H9 (cell line): ENCODE results near the gene SLC16A3. TPM values are rescaled to one million over a fixed set of nuclear protein-coding genes. Genes with fewer than 3 reads are reported as not detected.

Experiments
- DNase-seq: peaks from one replicate; pipeline ENCODE4 v3.0.0-alpha.2; 2017
- H2AFZ ChIP-seq: one replicate; pipeline ENCODE4 v1.6.1; 2013; ENCODE audit warnings: mild to moderate bottlenecking, low read length, control low read depth, moderate library complexity
- H2AK5ac ChIP-seq: 2 replicates; pipeline ENCODE4 v1.6.1; 2013; ENCODE audit warnings: low read length, control low read depth, mixed read lengths; ENCODE audit not compliant: insufficient read length
- H2BK120ac ChIP-seq: one replicate; pipeline ENCODE4 v1.6.1; 2013; ENCODE audit warnings: low read depth, mild to moderate bottlenecking, low read length, control low read depth, inconsistent platforms; ENCODE audit not compliant: poor library complexity, severe bottlenecking
- H2BK12ac ChIP-seq: 2 replicates; pipeline ENCODE4 v1.6.1; 2013; ENCODE audit warnings: low read length, control low read depth, mixed read lengths, low read depth; ENCODE audit not compliant: insufficient read length
- H2BK15ac ChIP-seq: 2 replicates; pipeline ENCODE4 v1.6.1; 2013; ENCODE audit warnings: low read depth, low read length, control low read depth
- H2BK20ac ChIP-seq: one replicate; pipeline ENCODE4 v1.6.1; 2013; ENCODE audit warnings: low read depth, mild to moderate bottlenecking, low read length, control low read depth, inconsistent platforms; ENCODE audit not compliant: poor library complexity, severe bottlenecking
- H2BK5ac ChIP-seq: 2 replicates; pipeline ENCODE4 v1.6.1; 2013; ENCODE audit warnings: low read length, control low read depth, mixed read lengths; ENCODE audit not compliant: insufficient read length
- H3K14ac ChIP-seq: 2 replicates; pipeline ENCODE4 v1.6.1; 2013; ENCODE audit warnings: low read length, control low read depth; ENCODE audit not compliant: insufficient read depth
- H3K18ac ChIP-seq: 2 replicates; pipeline ENCODE4 v1.6.1; 2013; ENCODE audit warnings: low read depth, mild to moderate bottlenecking, mixed read lengths, low read length, control low read depth; ENCODE audit not compliant: insufficient read length
- H3K23ac ChIP-seq: 2 replicates; pipeline ENCODE4 v1.6.1; 2013; ENCODE audit warnings: low read length, control low read depth, mixed read lengths, low read depth; ENCODE audit not compliant: insufficient read length
- H3K23me2 ChIP-seq: 2 replicates; pipeline ENCODE4 v1.6.1; 2013; ENCODE audit warnings: low read depth, mild to moderate bottlenecking, mixed read lengths, low read length, control low read depth; ENCODE audit not compliant: insufficient read length, poor library complexity, severe bottlenecking
- H3K27ac ChIP-seq: 2 replicates; pipeline ENCODE4 v1.5.1; 2013; ENCODE audit warnings: low read length, control low read depth, mixed read lengths, low read depth; ENCODE audit not compliant: insufficient read length
- H3K27me3 ChIP-seq: 2 replicates; pipeline ENCODE4 v1.6.1; 2013; ENCODE audit warnings: low read length, control low read depth, inconsistent platforms; ENCODE audit not compliant: insufficient read depth
- H3K4ac ChIP-seq: 2 replicates; pipeline ENCODE4 v1.6.1; 2013; ENCODE audit warnings: low read depth, mild to moderate bottlenecking, control low read depth, inconsistent platforms, low read length, moderate library complexity
- H3K4me1 ChIP-seq: 2 replicates; pipeline ENCODE4 v1.6.1; 2013; ENCODE audit warnings: low read length, control low read depth, inconsistent platforms; ENCODE audit not compliant: insufficient read depth
- H3K4me2 ChIP-seq: 2 replicates; pipeline ENCODE4 v1.6.1; 2013; ENCODE audit warnings: low read length, control low read depth, mixed read lengths; ENCODE audit not compliant: insufficient read length, insufficient read depth
- H3K56ac ChIP-seq: 2 replicates; pipeline ENCODE4 v1.6.1; 2013; ENCODE audit warnings: low read depth, mild to moderate bottlenecking, mixed read lengths, low read length, control low read depth; ENCODE audit not compliant: insufficient read length
- H3K79me1 ChIP-seq: 2 replicates; pipeline ENCODE4 v1.6.1; 2013; ENCODE audit warnings: low read depth, mild to moderate bottlenecking, moderate library complexity, low read length, control low read depth, inconsistent platforms; ENCODE audit not compliant: insufficient read depth, poor library complexity, severe bottlenecking
- H3K79me2 ChIP-seq: 2 replicates; pipeline ENCODE4 v1.6.1; 2013; ENCODE audit warnings: low read length, control low read depth, inconsistent platforms; ENCODE audit not compliant: insufficient read depth
- H3K9ac ChIP-seq: 2 replicates; pipeline ENCODE4 v1.6.1; 2013; ENCODE audit warnings: low read length, control low read depth, mixed read lengths; ENCODE audit not compliant: insufficient read length; ENCODE audit errors: extremely low read depth
- H3K9me3 ChIP-seq: one replicate; pipeline ENCODE4 v1.6.1; 2013; ENCODE audit warnings: low read depth, low read length, inconsistent platforms; ENCODE audit not compliant: control insufficient read depth
- H3T11ph ChIP-seq: one replicate; pipeline ENCODE4 v1.6.1; 2013; ENCODE audit warnings: mild to moderate bottlenecking, low read length, control low read depth, inconsistent platforms
- H4K20me1 ChIP-seq: one replicate; pipeline ENCODE4 v1.6.1; 2013; ENCODE audit not compliant: control insufficient read depth, insufficient read length, insufficient read depth
- H4K5ac ChIP-seq: 2 replicates; pipeline ENCODE4 v1.6.1; 2013; ENCODE audit warnings: low read depth, mild to moderate bottlenecking, mixed read lengths, low read length, control low read depth; ENCODE audit not compliant: insufficient read length
- H4K8ac ChIP-seq: replicated peaks from 2 replicates; pipeline ENCODE4 v1.6.1; 2013; ENCODE audit warnings: low read length, control low read depth, mixed read lengths, low read depth; ENCODE audit not compliant: insufficient read length
- H4K91ac ChIP-seq: 2 replicates; pipeline ENCODE4 v1.6.1; 2013; ENCODE audit warnings: low read depth, mild to moderate bottlenecking, moderate library complexity, mixed read lengths, low read length, control low read depth; ENCODE audit not compliant: insufficient read length
- H3K27ac Mint-ChIP-seq, 3 experiments: 2 replicates in 2 of 3; 3 replicates in 1 of 3; pipeline ENCODE4 v1.8.0; 2020 to 2021; ENCODE audit warnings: mixed read lengths in 3 of 3, mild to moderate bottlenecking in 1 of 3, moderate library complexity in 1 of 3
- H3K27me3 Mint-ChIP-seq: 2 replicates; pipeline ENCODE4 v1.8.0; 2021; ENCODE audit warnings: low read depth, mild to moderate bottlenecking, moderate library complexity, mixed read lengths
- H3K36me3 Mint-ChIP-seq, 3 experiments: 2 replicates in 2 of 3; 3 replicates in 1 of 3; pipeline ENCODE4 v1.8.0; 2020 to 2021; ENCODE audit warnings: low read depth in 3 of 3, mixed read lengths in 3 of 3; ENCODE audit not compliant: insufficient read depth in 1 of 3
- H3K4me1 Mint-ChIP-seq, 2 experiments: 2 replicates each; pipeline ENCODE4 v1.8.0; 2020; ENCODE audit warnings: mixed read lengths in 2 of 2
- H3K4me3 Mint-ChIP-seq, 2 experiments: 2 replicates in 1 of 2; 3 replicates in 1 of 2; pipeline ENCODE4 v1.8.0; 2020 to 2021; ENCODE audit warnings: mild to moderate bottlenecking in 2 of 2, mixed read lengths in 2 of 2, moderate library complexity in 1 of 2
- H3K9me3 Mint-ChIP-seq, 2 experiments: 2 replicates in 1 of 2; 3 replicates in 1 of 2; pipeline ENCODE4 v1.8.0; 2020; ENCODE audit warnings: mild to moderate bottlenecking in 2 of 2, mixed read lengths in 2 of 2, moderate library complexity in 1 of 2
- WGBS: extraction: QIAGEN DNeasy Blood & Tissue Kit; methylation state at CpG from one replicate; pipeline ENCODE4 v1.1.7; 2013; ENCODE audit warnings: missing lambda C conversion rate, low lambda C conversion rate, mixed read lengths; ENCODE audit not compliant: insufficient read length; ENCODE audit errors: extremely low coverage; 5-methylcytosine and 5-hydroxymethylcytosine counted together
- total RNA-seq: library from RNA; stranded (reverse); gene quantifications from 2 replicates; pipeline ENCODE4 v1.2.1, GENCODE V29; 2021
- TF ChIP-seq, protein P1 (sequence below): fragments of 200-600 bp; sonication (generic); conservative IDR thresholded peaks from 3 replicates; pipeline ENCODE4 v1.8.0; 2021; ENCODE audit warnings: antibody characterized with exemption, mild to moderate bottlenecking

The SLC16A3 gene
- total RNA-seq, 1 experiment from 2014 or later: 28.4 TPM

DNA sequence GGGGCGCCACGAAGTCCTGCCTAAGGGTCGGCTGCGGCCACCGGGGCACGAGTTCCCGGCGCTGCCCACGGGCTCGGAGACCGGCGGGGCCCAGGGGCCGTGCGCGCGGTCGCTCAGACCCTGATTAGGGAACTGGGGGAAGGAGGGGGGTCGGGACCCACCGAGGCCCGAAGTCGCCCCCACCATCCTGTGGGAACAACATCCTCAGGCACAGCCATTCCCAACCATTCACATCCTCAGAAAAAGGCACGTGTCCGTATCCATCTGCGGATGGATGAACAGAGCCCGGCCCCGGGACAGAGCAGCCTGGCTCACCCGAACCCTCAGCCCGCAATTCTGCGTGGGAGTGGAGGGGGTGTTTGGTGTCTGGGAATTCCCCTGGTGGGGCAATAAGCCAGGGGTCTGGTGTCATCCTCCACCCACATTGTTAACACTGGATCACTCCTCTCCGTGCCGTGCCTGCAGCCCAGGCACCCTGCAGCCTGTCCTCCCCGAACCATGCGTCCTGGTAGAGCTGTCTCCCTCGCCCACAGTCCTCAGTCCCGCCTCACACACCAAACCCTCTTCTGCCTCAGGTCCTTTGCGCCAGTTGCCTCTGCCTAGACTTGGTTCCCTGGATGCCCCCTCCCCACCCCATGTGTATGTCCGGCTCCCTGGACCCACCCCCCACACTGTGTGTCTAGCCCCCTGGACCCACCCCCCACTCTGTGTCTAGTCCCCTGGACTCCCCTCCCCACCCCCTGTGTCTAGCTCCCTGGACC lies 15.4 kb upstream of the SLC16A3 start:
- H3K27ac Mint-ChIP-seq: no peak overlapping the region
- Histone ChIP-seq H3K27me3 (peaks cover 4% of the 10 kb centered on the region), H3K79me1 (no peaks in the 10 kb centered on the region), H2BK120ac (no peak overlapping the region), H3K23me2 (peaks cover 7% of the 10 kb centered on the region), H2BK5ac (no peak overlapping the region), H2BK20ac (no peak overlapping the region), H3K4me1 (no peaks in the 10 kb centered on the region), H2AK5ac (no peak overlapping the region), H2AFZ (no peak overlapping the region), H2BK15ac (no peak overlapping the region), H3K79me2 (no peaks in the 10 kb centered on the region), H3K27ac (no peak overlapping the region), H3K4ac (no peak overlapping the region), H3K9ac (no peak overlapping the region), H3K23ac (no peak overlapping the region), H4K91ac (no peak overlapping the region), H3T11ph (no peak overlapping the region), H3K4me2 (peak overlapping the region; percentile 40), H3K14ac (no peak overlapping the region), H2BK12ac (no peak overlapping the region), H3K18ac (no peak overlapping the region), H4K20me1 (no peaks in the 10 kb centered on the region), H3K56ac (no peak overlapping the region), H4K5ac (no peak overlapping the region), H4K8ac (no peak overlapping the region), H3K9me3 (no peaks in the 10 kb centered on the region)
- H3K36me3 Mint-ChIP-seq: no peaks in the 10 kb centered on the region
- TF ChIP-seq, protein P1, sequence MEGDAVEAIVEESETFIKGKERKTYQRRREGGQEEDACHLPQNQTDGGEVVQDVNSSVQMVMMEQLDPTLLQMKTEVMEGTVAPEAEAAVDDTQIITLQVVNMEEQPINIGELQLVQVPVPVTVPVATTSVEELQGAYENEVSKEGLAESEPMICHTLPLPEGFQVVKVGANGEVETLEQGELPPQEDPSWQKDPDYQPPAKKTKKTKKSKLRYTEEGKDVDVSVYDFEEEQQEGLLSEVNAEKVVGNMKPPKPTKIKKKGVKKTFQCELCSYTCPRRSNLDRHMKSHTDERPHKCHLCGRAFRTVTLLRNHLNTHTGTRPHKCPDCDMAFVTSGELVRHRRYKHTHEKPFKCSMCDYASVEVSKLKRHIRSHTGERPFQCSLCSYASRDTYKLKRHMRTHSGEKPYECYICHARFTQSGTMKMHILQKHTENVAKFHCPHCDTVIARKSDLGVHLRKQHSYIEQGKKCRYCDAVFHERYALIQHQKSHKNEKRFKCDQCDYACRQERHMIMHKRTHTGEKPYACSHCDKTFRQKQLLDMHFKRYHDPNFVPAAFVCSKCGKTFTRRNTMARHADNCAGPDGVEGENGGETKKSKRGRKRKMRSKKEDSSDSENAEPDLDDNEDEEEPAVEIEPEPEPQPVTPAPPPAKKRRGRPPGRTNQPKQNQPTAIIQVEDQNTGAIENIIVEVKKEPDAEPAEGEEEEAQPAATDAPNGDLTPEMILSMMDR: no peak
- peaks cover 3 to 5% of the 10 kb centered on the region in 2 experiments for H3K4me1 Mint-ChIP-seq
- H3K27me3 Mint-ChIP-seq: peaks cover 34% of the 10 kb centered on the region
- no CpG with 5 or more reads among the region's 37 CpGs for WGBS
- DNase-seq: no peak
- H3K4me3 Mint-ChIP-seq: peak overlapping the region; percentile 63 to 85
- no peaks in the 10 kb centered on the region; a peak in 1 of 5 replicates for H3K9me3 Mint-ChIP-seq
